ENCODE results near the gene SLC5A3.

GRCh38 chr21:34097442-34097841 lies 24.1 kb downstream of the SLC5A3 start:
- TF ChIP-seq, protein P1, sequence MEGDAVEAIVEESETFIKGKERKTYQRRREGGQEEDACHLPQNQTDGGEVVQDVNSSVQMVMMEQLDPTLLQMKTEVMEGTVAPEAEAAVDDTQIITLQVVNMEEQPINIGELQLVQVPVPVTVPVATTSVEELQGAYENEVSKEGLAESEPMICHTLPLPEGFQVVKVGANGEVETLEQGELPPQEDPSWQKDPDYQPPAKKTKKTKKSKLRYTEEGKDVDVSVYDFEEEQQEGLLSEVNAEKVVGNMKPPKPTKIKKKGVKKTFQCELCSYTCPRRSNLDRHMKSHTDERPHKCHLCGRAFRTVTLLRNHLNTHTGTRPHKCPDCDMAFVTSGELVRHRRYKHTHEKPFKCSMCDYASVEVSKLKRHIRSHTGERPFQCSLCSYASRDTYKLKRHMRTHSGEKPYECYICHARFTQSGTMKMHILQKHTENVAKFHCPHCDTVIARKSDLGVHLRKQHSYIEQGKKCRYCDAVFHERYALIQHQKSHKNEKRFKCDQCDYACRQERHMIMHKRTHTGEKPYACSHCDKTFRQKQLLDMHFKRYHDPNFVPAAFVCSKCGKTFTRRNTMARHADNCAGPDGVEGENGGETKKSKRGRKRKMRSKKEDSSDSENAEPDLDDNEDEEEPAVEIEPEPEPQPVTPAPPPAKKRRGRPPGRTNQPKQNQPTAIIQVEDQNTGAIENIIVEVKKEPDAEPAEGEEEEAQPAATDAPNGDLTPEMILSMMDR (conservative IDR thresholded peaks at IDR 0.05), result no peak
- TF ChIP-seq EZH2 (IDR thresholded peaks at IDR 0.05; ENCODE audit: low read depth), result no peak
